Right lobe of liver (tissue), 4 donors: ENCODE results near the gene SUN3.

Source experiments
- CTCF ChIP-seq, 4 donors: fragments of 200-600 bp in 3 of 4; fragments of 450-650 bp in 1 of 4; IDR thresholded peaks; one replicate each; pipeline versions ENCODE4 v1.5.1 to v1.8.0; 2016 to 2022; ENCODE audit warnings: antibody characterized with exemption in 4 of 4, mild to moderate bottlenecking in 2 of 4
- POLR2A ChIP-seq: fragments of 450-650 bp; IDR thresholded peaks from one replicate; pipeline ENCODE4 v1.6.1; 2017; ENCODE audit warnings: antibody characterized with exemption, mild to moderate bottlenecking
- donor health status: DM: no; HTN: no; CAD: no.
- donor health status: DM: no; HTN: no; CAD: no.
- donor health status: DM: no; HTN: yes; CAD: no.

- TF ChIP-seq CTCF (IDR thresholded peaks at IDR 0.05) (no peak), POLR2A (no peak)
These were observed at the start of gene SUN3 for GRCh38 chr7:48028938-48029337.
